Inflammatory macrophage treated with lipopolysaccharide for 1 hour (primary cell): ENCODE measurements around the gene NF1.
"Not testable (repeated sequence)": the region's sequence is repeated elsewhere in the genome, so short reads cannot be mapped to it uniquely, and the experiment has no call there.

Source experiments
- DNase-seq, 2 donors: peaks; one replicate each; pipeline ENCODE4 v3.0.0-alpha.2; 2020 to 2022

The NF1 gene

DNA sequence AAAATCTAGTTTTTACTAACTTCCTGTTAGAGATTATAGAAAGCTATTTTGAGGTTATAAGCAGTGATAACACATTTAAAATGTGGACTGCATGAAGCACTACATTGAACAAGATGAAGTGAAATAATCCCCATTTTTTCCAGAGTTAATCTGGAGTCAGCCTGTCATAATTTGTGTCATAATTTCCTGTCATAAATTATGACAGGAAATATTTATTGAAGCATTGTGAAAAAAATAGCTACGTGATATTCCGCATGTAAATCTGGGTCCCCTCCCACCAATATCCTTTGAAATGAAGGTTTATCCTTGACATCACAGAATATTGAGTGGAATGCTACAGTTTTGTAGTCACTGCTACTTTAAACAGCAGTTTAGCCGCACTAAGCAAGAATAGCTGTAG is 162.2 kb downstream of the NF1 start:
- no peak for DNase-seq

DNA sequence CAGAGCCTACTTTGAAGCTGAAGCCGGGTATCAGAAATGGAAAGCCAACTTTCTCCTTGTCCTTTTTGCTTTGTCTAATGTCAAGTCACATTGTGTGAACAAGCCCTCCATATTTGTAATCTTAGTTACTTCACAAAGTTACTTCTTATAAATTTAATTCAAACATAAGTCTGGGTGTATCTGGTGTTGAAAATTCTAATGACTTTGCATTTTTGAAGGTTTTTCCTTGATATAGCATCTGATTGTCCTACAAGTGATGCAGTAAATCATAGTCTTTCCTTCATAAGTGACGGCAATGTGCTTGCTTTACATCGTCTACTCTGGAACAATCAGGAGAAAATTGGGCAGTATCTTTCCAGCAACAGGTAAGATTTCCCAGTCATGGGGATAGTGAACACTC is 165.4 kb downstream of the NF1 start:
- no peak for DNase-seq

DNA sequence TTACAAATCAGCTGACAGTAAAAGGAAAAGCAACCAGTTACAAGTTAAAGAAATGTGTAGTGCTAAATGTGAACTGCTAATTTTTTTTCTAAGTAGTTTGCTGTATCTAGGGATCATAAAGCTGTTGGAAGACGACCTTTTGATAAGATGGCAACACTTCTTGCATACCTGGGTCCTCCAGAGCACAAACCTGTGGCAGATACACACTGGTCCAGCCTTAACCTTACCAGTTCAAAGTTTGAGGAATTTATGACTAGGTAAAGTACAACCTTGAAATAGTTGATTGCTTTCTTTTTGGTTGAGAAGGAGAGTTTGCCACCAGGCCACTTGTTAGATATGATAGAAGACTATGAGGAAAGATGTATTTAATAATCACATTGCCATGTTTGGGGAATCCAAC is 166.8 kb downstream of the NF1 start:
- no peak for DNase-seq

DNA sequence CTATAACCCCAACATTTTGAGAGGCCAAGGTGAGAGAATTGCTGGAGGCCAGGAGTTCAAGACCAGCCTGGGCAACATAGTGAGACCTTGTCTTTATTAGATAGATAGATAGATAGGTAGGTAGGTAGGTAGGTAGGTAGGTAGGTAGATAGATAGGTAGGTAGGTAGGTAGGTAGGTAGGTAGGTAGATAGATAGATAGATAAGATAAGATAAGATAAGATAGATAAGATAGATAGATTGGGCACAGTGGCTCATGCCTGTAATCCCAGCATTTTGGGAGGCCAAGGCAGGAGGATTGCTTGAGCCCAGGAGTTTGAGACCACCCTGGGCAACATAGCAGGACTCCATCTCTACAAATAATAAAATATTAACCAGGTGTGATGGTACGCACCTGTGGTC is 168.1 kb downstream of the NF1 start:
- not testable (repeated sequence) for DNase-seq

DNA sequence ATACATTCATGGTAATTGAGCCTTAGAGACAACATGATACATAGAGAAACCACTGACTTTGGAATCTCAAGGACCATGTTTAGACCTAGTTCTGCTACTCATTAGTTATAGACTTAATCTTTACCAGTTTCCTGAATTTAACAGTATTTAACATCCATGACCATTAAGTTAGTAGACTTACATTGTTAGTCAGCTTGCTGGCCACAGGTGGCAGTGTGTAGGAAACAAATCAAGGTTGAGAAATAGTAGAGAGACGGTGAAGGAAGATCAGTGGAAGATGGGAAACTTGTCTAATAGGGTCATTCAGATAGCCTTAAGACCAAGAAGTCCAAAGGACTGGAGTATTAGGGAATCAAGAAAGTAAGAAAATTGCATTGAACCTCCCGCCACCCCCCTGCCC is 171.3 kb downstream of the NF1 start:
- DNase-seq = no peak

DNA sequence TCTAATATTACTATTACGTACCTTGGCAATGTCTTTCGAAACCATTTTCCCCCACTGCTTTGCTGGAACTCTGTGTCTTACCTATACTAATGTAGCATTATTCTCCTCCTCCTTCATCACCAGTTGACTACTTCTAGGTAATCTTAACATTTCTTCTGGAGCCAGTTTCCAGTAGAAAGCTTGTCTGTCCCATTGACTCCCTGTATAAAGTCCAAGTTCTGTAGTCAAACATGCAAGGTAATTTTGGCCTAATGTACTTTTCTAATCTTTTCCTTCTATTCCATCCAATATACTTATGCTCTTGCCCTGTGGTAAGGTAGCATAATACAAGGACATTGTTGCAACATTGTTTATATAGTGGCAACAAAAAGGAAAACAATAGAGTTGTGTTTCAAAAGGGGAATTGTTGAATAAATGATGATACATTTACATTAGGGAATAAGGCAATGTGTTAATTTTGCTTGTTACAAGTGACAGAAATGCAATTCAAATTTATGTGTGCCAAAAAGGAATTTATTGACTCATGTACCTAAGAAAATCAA is 174.3 kb downstream of the NF1 start:
- no peak for DNase-seq

DNA sequence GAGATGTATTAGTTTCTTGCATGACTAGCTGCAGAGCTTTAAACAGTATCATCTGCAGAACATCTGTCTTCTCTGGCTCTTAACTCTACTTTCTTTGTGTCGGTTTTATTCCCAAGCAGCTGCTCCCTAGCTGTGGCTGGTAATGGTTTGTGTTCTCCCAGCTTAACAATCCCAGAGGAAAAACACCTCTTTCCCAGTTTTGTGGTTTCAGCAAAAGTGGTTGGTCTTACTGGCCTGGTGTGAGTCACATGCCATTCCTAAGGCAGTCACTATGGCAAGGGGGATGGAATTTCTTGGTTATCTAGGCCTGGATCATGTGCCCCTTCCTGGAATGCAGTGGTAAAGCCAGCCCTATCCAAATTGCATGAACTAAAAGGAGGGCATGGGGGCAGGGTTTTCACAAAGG is 174.8 kb downstream of the NF1 start:
- DNase-seq = no peak

DNA sequence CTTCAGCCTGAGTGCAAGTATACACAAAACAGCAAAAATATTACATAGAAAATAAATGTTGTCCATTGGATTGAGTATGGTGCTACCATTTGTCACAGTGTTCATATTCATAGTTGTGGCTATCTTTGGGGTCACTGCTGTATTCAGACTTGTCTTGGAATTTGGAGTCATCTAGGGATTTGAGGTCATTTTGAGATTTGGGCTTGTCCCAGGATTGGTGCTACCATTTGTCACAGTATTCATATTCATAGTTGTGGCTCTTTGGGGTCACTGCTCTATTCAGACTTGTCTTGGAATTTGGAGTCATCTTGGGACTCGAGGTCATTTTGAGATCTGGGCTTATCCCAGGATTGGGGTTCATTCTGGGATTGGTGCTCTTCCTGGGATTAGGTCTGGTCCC is 177.5 kb downstream of the NF1 start:
- DNase-seq = no peak

DNA sequence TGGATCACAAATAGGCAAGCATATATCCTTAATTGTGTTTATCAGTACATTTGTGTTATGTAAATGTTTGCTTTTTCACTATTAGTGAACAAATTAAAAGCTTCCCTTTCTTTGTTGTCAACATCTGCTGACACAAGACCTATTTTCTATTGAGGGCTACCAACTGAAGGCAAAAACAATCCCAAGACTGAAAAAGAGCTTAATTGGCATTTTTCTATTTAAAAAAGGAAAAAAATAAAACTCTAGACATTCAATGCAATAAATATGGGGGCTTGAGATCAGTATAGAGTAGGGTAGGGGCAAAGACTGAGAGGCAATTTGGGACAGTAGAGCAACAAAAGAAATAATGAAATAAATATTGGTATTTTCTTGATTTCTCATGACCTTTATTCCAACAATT is 178.0 kb downstream of the NF1 start:
- no peak for DNase-seq

DNA sequence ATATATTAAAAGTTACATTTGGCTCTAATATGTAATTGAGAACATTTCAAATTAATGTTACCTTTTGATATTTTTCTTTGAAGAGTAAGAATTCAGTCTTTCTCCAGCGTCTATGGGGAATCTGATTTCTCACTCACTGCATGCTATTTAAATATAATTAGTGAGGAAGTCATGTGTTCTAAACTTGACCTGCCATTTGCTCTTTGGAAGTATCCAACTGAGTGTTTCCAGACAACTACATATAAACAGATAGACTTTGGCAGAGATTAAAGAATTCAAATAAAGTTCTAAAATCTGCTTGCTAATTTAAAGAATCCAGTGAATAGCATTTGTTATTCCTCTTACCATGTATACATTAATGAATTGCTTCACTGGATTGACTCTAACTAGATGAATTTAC is 178.7 kb downstream of the NF1 start:
- no peak for DNase-seq

DNA sequence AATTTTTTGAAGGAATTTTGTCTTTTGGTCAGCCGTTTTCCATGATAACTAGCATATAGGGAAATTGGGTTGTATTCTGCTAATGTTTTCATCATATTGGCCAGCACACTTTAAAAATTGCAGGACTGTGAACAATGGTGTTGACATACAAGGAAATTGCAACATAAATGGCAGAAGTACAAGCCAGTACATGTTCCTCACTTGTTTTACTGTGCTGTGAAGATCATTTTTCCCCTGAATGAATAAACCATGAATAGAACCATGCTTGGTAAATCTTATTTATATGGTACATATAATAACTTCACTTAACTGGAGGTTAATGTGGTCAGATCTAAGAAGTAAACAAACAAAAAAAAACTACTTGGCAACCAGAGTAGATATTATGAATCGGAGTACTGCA is 179.5 kb downstream of the NF1 start:
- DNase-seq = peak; percentile 77 to 82

DNA sequence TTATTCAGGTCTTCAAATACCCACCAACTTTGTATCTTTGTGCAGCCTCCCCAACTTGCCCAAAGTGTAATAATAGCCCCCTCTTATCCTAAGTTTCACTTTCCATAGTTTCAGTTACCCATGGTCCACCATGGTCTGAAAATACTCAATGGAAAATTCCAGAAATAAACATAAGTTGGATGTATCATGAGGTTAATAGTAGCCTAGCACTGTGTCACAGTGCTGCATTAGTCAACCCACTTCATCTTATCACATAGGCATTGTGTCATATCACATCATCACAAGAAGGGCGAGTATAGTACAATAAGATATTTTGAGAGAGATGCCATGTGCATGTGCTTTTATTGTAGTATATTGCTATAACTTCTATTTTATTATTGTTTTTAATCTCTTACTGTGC is 180.3 kb downstream of the NF1 start:
- DNase-seq = peak; percentile 35 to 54

DNA sequence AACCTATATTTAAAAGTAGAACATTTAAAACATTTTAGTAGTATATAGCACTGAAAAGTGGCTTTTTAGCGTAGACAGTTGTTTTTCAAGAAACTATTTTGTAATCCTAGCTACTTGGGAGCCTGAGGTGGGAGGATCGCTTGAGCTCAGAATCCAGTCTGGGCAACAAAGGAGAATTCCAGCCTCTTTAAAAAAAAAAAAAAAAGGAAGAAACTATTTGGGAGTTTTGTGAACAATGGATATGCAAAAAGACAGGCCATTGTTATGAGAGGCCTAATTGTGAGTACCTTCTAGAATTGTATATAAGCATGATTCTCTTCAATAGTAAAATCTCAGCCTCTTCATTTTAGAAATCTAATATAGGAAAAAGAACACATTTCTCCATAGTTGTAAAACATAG is 184.6 kb downstream of the NF1 start:
- no peak for DNase-seq

DNA sequence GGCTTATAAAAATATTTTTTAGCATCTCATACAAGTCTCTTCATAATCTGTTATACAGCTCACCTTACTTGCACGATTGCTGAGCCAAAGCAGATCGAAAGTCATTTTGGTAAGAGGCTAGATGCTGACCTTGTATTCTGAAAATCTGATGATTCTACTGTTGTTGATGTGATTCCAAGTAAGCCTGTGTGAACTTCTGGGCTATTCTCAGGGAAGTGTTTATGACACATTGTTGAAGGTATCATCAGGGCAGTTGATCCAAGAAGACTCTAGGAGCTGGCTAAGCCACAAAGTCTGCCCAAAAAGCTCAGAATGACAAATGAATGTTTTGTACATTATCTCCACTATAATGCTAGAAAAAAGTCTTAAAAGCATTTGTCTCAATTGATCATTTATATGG is 186.3 kb downstream of the NF1 start:
- DNase-seq = no peak

DNA sequence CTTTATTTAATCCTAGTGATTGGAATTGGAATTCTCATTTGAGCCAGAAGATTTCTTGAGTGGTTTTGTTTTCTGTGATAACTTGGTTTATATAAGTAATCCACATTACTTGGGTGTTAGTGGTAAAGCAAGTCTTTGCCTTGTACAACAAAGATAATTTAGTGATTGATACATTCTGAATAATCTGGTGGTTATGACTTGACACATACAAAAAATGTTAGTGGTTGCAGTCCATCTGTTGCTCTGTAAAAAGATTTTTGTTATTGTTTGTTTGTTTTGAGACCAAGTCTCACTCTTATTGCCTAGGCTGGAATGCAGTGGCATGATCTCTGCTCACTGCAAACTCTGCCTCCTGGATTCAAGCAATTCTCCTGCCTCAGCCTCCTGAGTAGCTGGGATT is 189.1 kb downstream of the NF1 start:
- no peak for DNase-seq

DNA sequence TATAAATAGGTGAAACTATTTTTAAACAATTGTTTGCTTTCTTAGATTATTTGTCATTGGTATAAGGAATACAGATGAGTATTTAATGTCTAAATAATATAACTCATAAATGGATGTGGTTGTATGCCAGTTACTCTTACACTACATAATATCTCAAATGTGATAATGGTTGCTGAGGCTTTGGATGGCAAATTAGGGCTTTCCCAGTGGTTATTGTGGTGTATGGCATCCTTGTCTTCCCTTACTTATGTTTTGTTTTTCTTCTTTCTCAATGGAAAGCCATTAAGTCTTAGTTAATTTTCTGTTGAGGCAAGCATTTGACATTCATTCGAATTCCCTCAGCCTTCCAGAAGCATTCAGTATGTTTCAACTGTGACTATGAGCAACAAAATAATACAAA is 191.8 kb downstream of the NF1 start:
- DNase-seq = no peak

DNA sequence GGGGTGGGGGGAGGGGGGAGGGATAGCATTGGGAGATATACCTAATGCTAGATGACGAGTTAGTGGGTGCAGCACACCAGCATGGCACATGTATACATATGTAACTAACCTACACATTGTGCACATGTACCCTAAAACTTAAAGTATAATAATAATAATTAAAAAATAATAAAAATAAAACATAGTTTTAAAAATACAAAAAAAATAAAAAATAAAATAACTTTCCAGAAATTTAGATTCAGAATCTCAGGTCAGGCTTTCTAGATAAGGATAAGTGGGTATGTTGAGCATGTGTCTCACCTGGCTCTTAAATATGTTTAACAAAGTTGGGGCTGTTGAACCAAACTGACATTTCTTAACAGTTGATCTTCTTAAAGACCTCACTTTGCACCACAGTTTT is 193.2 kb downstream of the NF1 start:
- not testable (repeated sequence) for DNase-seq

DNA sequence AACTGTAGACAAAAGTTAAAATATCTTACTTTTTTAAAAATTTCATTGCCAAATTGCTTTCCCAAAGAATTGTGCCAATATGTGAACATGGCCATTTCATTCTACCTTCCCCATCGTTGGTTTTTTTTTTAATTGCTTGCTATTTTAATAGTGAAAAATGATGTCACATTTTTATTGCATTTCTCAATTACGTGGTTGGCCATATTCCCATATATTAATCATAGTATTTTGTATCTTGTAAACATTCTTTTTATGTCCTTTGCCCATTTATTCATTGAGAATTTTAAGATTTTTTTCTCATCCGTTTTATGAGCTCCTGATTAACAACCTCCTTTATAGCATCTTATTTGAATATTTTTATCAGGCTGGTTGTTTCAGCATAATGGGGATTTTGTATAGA is 195.0 kb downstream of the NF1 start:
- DNase-seq = no peak

DNA sequence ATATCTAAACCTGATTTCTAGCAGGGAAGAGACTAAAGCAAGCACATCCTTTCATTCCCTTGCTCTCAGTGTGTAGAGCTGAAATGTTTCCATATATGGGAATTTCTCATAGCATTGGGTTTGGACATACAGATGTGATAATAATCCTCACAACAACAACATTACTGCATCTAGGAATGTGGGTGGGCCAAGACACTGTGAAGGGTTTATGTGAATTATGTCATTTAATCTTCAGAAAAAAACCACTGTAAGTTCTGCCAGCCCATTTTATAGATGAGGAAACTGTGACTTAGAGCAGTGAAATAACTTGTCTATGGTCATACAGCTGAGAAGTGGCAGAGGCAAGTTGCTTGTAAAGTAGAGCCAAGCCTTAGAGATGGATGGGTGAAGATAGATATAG is 197.0 kb downstream of the NF1 start:
- no peak for DNase-seq

DNA sequence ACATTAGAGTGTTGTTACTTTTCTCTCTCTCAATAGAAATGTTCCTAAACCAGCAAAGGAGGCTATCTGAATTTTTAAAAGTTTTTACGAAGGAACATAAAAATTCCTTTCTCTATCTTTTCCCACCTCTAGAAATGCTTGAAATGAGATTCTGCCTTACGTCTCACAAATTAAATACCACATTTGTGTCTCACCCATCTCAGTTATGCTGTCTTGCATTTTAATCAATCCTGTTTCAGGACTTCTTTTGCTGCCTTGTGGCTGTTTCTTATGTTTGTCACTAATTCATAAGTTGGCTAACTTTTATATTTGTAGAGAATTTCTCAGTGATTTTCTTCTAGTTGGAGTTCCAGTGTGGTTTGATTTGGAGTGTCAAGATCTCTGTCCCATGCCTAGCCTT is 198.8 kb downstream of the NF1 start:
- DNase-seq = no peak

DNA sequence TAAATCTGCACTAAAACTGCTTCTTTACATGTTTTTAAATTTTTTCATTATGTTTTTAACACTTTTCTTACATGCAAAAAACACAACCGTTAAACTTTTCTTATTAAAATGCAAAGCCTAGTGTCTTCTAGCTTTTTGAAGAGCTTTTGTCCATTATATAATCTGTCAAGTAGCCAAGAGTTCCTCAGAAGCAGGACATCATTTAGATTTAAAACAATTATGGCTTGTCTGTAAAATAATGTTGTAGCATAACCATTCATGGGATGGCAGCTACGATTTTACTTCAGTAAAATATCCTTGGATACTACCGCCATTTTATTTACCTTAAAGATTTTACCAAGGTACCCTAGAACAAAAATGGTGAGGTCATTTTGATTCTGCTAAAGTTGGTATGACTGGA is 199.5 kb downstream of the NF1 start:
- no peak for DNase-seq

DNA sequence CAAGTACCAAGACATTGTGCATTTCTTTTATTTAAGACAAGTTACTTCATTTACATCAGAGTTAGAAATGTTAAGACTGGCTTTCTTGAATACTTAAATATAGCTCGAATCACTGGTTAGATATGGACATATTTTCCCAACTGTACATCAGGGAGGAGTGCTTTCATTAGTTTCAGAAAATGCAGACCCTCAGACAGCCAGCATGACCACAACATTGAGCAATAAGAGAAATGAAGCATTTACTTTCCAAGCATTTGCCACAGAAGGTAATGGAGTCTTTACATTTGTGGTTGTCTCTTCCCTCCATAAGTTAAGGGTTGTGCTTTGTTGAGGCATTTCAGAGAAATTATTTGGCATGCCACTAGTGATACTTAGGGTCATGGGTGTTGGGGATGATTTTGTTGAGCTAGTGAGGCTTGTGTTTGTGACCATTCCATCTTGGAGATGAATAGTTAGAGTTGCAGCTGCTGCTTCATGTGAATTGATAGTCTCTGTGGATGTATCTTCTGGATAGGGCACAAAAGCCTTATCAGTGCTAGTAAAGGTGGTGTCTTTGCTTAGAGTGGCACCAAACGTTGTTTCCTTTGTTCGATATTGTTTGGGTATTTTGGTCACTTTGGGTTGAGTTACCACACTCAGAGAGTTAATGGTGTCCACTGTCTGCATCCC is 200.2 kb downstream of the NF1 start:
- DNase-seq = no peak

DNA sequence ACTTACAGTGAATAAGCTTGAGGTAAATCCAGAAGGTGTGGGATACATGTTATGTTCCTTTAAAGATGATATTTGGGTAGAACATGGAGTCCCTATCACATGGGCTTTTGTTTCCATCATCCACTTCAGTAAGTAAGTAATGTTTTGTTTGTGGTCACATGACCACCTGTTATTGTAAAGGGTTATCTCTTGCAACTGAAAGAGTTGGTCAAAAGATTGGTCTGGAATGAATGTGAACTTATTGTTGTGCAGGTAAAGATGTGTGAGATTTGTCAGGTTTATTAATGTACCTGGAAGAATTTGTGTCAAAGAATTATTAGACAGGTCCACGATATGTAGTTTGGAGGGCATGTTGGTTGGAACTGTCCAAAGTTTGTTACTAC is 200.7 kb downstream of the NF1 start:
- no peak for DNase-seq

DNA sequence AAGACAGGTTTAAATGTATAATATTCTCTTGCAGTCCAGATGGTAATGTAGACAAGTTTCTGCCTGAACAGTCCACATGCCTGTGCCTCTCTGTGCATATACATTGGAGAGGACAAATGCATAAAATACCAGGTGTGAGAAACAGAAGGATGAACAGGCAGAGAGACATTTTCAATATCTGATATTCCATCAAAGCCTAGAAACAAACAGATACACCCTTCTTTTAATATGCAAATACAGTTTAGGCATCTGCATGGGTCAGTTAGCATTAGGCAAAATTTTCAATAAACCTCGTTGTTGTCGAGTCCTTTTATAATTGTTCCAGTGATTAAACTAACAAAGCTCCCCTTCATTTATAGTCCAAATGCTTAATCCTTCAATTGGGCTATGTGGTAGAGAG is 201.4 kb downstream of the NF1 start:
- no peak for DNase-seq

DNA sequence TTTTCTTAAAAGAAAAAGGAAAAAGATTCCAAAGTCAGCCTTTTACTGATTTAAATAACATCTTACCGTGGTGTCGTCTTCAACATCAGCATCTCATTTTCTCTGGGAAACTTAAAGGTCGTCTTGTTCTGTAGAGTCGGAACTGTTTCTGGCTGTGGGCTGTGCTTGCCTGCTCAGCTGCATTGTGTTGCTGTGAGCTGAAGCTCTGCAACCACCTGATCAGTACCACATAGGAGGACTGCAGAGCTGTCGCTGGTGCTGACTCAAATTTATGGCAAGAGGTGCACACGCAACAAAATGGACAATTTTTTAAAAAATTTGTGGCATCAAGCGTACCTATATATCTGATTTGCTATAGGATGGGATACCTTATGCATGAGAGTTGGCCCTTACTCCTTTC is 202.3 kb downstream of the NF1 start, which contains the start of gene OMG:
Gene OMG (minus strand): TSS at position 150 of the 400 bp plus-strand sequence. CDS start 908 bp downstream, outside the sequence.
- DNase-seq = no peak
